Neural progenitor cell (in vitro differentiated cells): ENCODE data around the gene SERPINF2.
"Not testable (repeated sequence)": the region's sequence is repeated elsewhere in the genome, so short reads cannot be mapped to it uniquely, and the experiment has no call there.

Source experiments
- CTCF ChIP-seq: fragments of 200-600 bp; sonication (generic); IDR thresholded peaks from 2 replicates; pipeline ENCODE4 v1.5.1; 2017; ENCODE audit warnings: antibody characterized with exemption, mild to moderate bottlenecking
- EZH2 ChIP-seq: fragments of 200-600 bp; sonication (generic); IDR thresholded peaks from 2 replicates; pipeline ENCODE4 v1.6.1; 2017; ENCODE audit warnings: antibody characterized with exemption, mild to moderate bottlenecking, moderate library complexity
- EZH2phosphoT487 ChIP-seq: fragments of 200-600 bp; sonication (generic); IDR thresholded peaks from 2 replicates; pipeline ENCODE4 v1.6.1; 2017; ENCODE audit warnings: antibody characterized with exemption

GRCh38 chr17:1722022-1722421, 20.6 kb upstream of the SERPINF2 start:
- not testable (repeated sequence) for TF ChIP-seq CTCF, EZH2, EZH2phosphoT487
